CD4-positive, alpha-beta memory T cell (primary cell): ENCODE data around the gene ADO. TPM values are rescaled to one million over a fixed set of nuclear protein-coding genes. Genes with fewer than 3 reads are reported as not detected.

ENCODE experiments used
- CTCF ChIA-PET: fragments of 350-600 bp; sonication (Branson Sonifier 250); formaldehyde crosslinking; loops from one replicate; lab custom pipeline; 2021; ENCODE audit warnings: inconsistent platforms; ENCODE audit not compliant: partially characterized antibody; lab: Charles Lee
- POLR2A ChIA-PET: fragments of 350-600 bp; sonication (Branson Sonifier 250); formaldehyde crosslinking; loops from one replicate; lab custom pipeline; 2021; ENCODE audit not compliant: partially characterized antibody; lab: Charles Lee
- DNase-seq, 5 donors: peaks; one replicate each; pipeline versions ENCODE4 v3.0.0 to v3.0.0-alpha.2; 2020 to 2022; ENCODE audit warnings: mixed read lengths in 1 of 5
- H3K27ac ChIP-seq: one replicate; pipeline ENCODE4 v1.7.0; 2013; ENCODE audit warnings: low read depth, low read length
- H3K27me3 ChIP-seq: 2 replicates; pipeline ENCODE4 v1.7.0; 2013; ENCODE audit warnings: mild to moderate bottlenecking, low read length, moderate library complexity; ENCODE audit not compliant: insufficient read depth
- H3K36me3 ChIP-seq: 2 replicates; pipeline ENCODE4 v1.7.0; 2013; ENCODE audit warnings: mild to moderate bottlenecking, low read length, moderate library complexity; ENCODE audit not compliant: insufficient read depth
- H3K4me1 ChIP-seq: 2 replicates; pipeline ENCODE4 v1.7.0; 2013; ENCODE audit warnings: mild to moderate bottlenecking, low read length, moderate library complexity; ENCODE audit not compliant: insufficient read depth
- H3K4me3 ChIP-seq, 2 donors: one replicate each; pipeline ENCODE4 v1.7.0; 2013; ENCODE audit warnings: low read length in 2 of 2, mild to moderate bottlenecking in 1 of 2
- H3K9me3 ChIP-seq, 2 donors: one replicate each; pipeline ENCODE4 v1.7.0; 2013; ENCODE audit warnings: low read length in 2 of 2, control low read depth in 1 of 2; ENCODE audit not compliant: control insufficient read depth in 1 of 2
- H3K27ac Mint-ChIP-seq, 7 donors: one replicate each; pipeline ENCODE4 v1.8.0; 2020 to 2021; ENCODE audit warnings: mixed read lengths in 7 of 7, mild to moderate bottlenecking in 6 of 7, inconsistent platforms in 3 of 7, moderate library complexity in 3 of 7
- H3K27me3 Mint-ChIP-seq, 2 donors: one replicate each; pipeline ENCODE4 v1.8.0; 2020 to 2021; ENCODE audit warnings: mixed read lengths in 2 of 2
- H3K36me3 Mint-ChIP-seq, 2 donors: one replicate each; pipeline ENCODE4 v1.8.0; 2020 to 2021; ENCODE audit warnings: mixed read lengths in 2 of 2, inconsistent platforms in 1 of 2, mild to moderate bottlenecking in 1 of 2
- H3K4me1 Mint-ChIP-seq, 4 donors: one replicate each; pipeline ENCODE4 v1.8.0; 2020 to 2021; ENCODE audit warnings: mixed read lengths in 4 of 4, mild to moderate bottlenecking in 1 of 4
- H3K4me3 Mint-ChIP-seq, 8 donors: one replicate each; pipeline ENCODE4 v1.8.0; 2020 to 2021; ENCODE audit warnings: mixed read lengths in 8 of 8, mild to moderate bottlenecking in 7 of 8, moderate library complexity in 6 of 8, inconsistent platforms in 3 of 8
- H3K9me3 Mint-ChIP-seq, 8 donors: one replicate each; pipeline ENCODE4 v1.8.0; 2020 to 2021; ENCODE audit warnings: mixed read lengths in 8 of 8, mild to moderate bottlenecking in 5 of 8, inconsistent platforms in 3 of 8, moderate library complexity in 1 of 8
- intact Hi-C: fragments of 100-400 bp; cut with micrococcal nuclease; formaldehyde crosslinking; loops from one replicate; pipeline ENCODE4 v1.15.1; 2023
- polyA plus RNA-seq, 2 donors: library from polyadenylated mRNA; unstranded; fragments of 300-500 nt; fragmentation: Illumina TruSeq; gene quantifications; one replicate each; pipeline ENCODE4 v1.2.3, GENCODE V29; 2021
- total RNA-seq, 2 experiments: library from RNA; stranded (reverse); gene quantifications; one replicate each; pipeline ENCODE4 v1.2.3, GENCODE V29; 2021

ADO gene
- total and polyA plus RNA-seq, 4 experiments from 2014 or later: 1.00 to 19.1 (median 11.7) TPM

DNA sequence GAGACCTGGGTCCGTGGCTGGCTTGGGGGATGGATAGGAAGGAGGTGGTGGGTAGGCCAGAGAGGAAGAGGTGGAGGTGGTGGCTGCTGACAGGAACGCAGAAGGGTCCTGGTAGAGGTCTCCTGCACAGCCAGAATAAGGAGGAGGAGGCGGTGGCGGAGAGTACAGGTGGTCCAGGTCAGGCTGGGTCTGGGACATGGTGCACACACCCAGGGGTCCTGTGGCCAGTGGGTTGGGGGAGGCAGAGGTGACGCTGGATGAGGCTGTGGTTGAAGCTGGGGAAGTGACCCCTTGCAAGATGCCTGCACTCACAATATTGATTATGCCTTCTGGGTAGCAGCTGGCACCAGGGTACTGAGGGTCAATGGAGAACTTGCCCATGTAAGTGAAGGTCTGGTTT, 9.5 kb downstream of the ADO start:
- Mint-ChIP-seq H3K4me3 (peak overlapping the region; percentile 79 to 99 (median 96)), H3K9me3 (no peaks in the 10 kb centered on the region), H3K36me3 (peaks cover 0 to 11% of the 10 kb centered on the region in 2 donors), H3K27me3 (peaks cover 11 to 14% of the 10 kb centered on the region in 2 donors), H3K27ac (peak overlapping the region in 3 of 7 donors; percentile 29 to 64 (median 58)), H3K4me1 (peaks cover 30 to 69% (median 46%) of the 10 kb centered on the region in 4 donors)
- no peak overlapping the region for H3K4me3 ChIP-seq
- H3K27me3 ChIP-seq: peaks cover 9% of the 10 kb centered on the region
- CTCF ChIA-PET: interaction anchor here (0.8 to 8.3 kb wide), 4 partner anchors 10 to 204 kb away, joined by 3 to 166 read pairs (median 24); partner anchors contain the start of gene ADO
- no peak for DNase-seq
- H3K27ac ChIP-seq: no peak overlapping the region
- H3K36me3 ChIP-seq: no peaks in the 10 kb centered on the region
- intact Hi-C loops: loop anchor here (10.0 kb wide), 1 partner anchor 289 kb away; no protein-coding TSS in a partner anchor
- H3K4me1 ChIP-seq: peaks cover 45% of the 10 kb centered on the region
- H3K9me3 ChIP-seq: no peaks in the 10 kb centered on the region
- POLR2A ChIA-PET: interaction anchor here (5.4 to 6.0 kb wide), 2 partner anchors 9 to 177 kb away, joined by 84 to 109 read pairs; partner anchors contain the start of gene ADO

DNA sequence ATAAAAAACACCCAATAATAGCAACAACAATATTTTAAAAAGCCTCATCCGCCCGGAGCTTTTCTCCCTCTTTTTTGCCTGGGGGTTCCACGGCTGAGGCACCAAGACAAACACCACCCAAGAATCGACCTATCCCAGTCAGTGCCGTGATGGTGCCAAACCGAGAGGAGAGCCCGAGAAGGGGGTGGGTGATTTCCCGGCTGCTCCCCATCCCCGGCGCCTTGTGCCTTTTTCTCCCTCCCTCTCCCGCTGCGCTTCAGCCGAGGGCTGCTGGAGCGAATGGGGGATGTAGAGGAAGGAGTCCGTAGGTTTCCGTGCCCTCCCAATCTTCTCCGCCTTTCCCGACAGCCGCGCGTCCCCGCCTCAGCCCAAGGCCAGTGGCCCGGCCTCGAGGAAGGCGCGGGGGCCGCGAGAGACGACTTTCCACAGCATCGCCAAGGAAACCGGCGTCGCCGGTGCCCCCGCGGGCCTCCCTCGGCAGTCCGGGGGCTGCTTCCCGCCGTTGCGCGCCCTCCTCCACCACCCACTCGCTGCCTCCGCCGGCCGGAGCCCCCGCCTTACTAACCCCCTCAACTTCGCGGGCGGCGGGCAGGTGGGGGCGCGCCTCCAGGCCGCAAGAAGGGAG, 10.3 kb downstream of the ADO start:
- Mint-ChIP-seq H3K9me3 (no peaks in the 10 kb centered on the region), H3K4me3 (peak overlapping the region; percentile 79 to 99 (median 96)), H3K27ac (peak overlapping the region in 5 of 7 donors; percentile 41 to 91 (median 58)), H3K36me3 (peaks cover 0 to 11% of the 10 kb centered on the region in 2 donors), H3K27me3 (peaks cover 17 to 21% of the 10 kb centered on the region in 2 donors), H3K4me1 (peaks cover 30 to 69% (median 46%) of the 10 kb centered on the region in 4 donors)
- H3K9me3 ChIP-seq: no peaks in the 10 kb centered on the region
- H3K4me1 ChIP-seq: peaks cover 48% of the 10 kb centered on the region
- H3K27me3 ChIP-seq: peaks cover 18% of the 10 kb centered on the region
- CTCF ChIA-PET: interaction anchor here (0.8 to 8.3 kb wide), 6 partner anchors 11 to 205 kb away, joined by 3 to 166 read pairs (median 53); partner anchors contain the start of gene ADO
- H3K4me3 ChIP-seq: peak overlapping the region in 1 of 2 donors; percentile 62
- no peak for DNase-seq
- no peak overlapping the region for H3K27ac ChIP-seq
- H3K36me3 ChIP-seq: no peaks in the 10 kb centered on the region
- intact Hi-C loops: loop anchor here (5.0 to 10.0 kb wide), 2 partner anchors 290 to 452 kb away; no protein-coding TSS in a partner anchor
- POLR2A ChIA-PET: interaction anchor here (0.8 to 6.0 kb wide), 5 partner anchors 10 to 177 kb away, joined by 3 to 109 read pairs (median 41); partner anchors contain the start of gene ADO

DNA sequence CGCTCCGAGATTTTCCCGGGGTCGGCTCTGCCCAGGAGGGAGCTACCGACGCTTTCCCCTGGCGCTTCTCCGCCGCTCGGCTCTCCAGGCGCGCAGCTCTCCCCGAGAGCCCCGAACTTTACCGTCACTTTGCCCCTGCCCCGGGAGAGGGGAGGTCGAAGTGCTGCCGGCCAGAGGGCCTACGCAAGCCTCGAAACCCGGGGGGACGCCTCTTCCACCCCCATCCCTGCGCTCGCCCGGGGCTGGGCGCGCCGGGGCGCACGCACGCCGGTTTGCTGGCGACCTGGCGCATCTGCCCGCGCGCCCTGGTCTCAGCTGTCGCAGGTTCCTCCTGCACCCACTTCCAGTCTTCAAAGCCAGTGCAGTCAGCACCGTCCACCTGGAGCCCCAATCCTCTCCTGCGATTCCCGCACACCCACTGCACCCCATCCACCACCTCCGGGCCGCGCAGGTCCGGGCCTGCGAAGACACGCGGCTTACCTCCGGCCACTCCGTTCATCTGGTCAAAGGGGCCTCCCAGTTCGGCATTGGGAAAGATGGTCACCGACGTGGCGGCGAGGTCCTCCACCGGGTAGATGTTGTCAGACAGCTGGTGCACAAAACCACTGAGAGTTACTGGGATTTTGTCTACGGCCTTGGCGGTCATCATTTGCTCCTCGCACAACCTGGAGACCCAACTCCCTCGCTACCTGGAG, 11.0 kb downstream of the ADO start:
- CTCF ChIA-PET: interaction anchor here (1.1 to 8.3 kb wide), 11 partner anchors 8 to 379 kb away, joined by 3 to 166 read pairs (median 43); partner anchors contain the start of gene ADO
- H3K4me3 Mint-ChIP-seq: peak overlapping the region; percentile 90 to 100 (median 98)
- Histone ChIP-seq H3K27ac (peak overlapping the region; percentile 69), H3K4me1 (peaks cover 48% of the 10 kb centered on the region), H3K4me3 (peak overlapping the region; percentile 55 to 62), H3K9me3 (no peaks in the 10 kb centered on the region), H3K36me3 (no peaks in the 10 kb centered on the region), H3K27me3 (peaks cover 24% of the 10 kb centered on the region)
- intact Hi-C loops: loop anchor here (1.0 to 10.0 kb wide), 11 partner anchors 11 to 914 kb away; partner anchors contain the start of genes ADO, ARID5B and NRBF2
- POLR2A ChIA-PET: interaction anchor here (0.8 to 6.0 kb wide), 11 partner anchors 11 to 765 kb away, joined by 3 to 109 read pairs (median 17); partner anchors contain the start of genes ADO and NRBF2
- H3K36me3 Mint-ChIP-seq: peaks cover 0 to 11% of the 10 kb centered on the region in 2 donors
- peak; percentile 25 to 52 (median 30) for DNase-seq
- H3K4me1 Mint-ChIP-seq: peaks cover 28 to 66% (median 45%) of the 10 kb centered on the region in 4 donors
- H3K9me3 Mint-ChIP-seq: no peaks in the 10 kb centered on the region
- H3K27me3 Mint-ChIP-seq: peaks cover 22 to 28% of the 10 kb centered on the region in 2 donors
- peak overlapping the region; percentile 91 to 99 (median 97) for H3K27ac Mint-ChIP-seq

DNA sequence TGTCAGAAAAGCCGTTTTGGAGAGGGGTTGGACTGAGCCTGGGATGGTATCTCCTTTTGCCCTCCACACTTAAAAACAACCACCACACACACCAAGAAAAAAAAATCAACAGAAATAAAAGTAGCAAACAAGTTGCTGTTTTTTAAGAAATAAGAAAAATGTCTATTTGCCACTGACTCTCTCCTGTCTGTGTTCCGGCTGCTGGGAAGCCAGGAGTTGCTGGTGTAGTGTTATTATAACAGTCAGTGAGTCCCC, 11.5 kb downstream of the ADO start:
- POLR2A ChIA-PET: interaction anchor here (1.0 to 6.0 kb wide), 15 partner anchors 11 to 1065 kb away, joined by 3 to 109 read pairs (median 11); partner anchors contain the start of genes ADO and NRBF2
- CTCF ChIA-PET: interaction anchor here (0.9 to 8.3 kb wide), 15 partner anchors 8 to 379 kb away, joined by 3 to 166 read pairs (median 11); partner anchors contain the start of gene ADO
- Mint-ChIP-seq H3K27me3 (peaks cover 26 to 33% of the 10 kb centered on the region in 2 donors), H3K4me3 (peak overlapping the region; percentile 90 to 100 (median 98)), H3K36me3 (peaks cover 0 to 11% of the 10 kb centered on the region in 2 donors), H3K4me1 (peaks cover 28 to 61% (median 42%) of the 10 kb centered on the region in 4 donors), H3K27ac (peak overlapping the region; percentile 91 to 99 (median 97)), H3K9me3 (no peaks in the 10 kb centered on the region)
- peak overlapping the region; percentile 55 to 62 for H3K4me3 ChIP-seq
- intact Hi-C loops: loop anchor here (1.0 to 10.0 kb wide), 11 partner anchors 12 to 915 kb away; partner anchors contain the start of genes ADO, ARID5B and NRBF2
- peak overlapping the region; percentile 69 for H3K27ac ChIP-seq
- H3K9me3 ChIP-seq: no peaks in the 10 kb centered on the region
- H3K4me1 ChIP-seq: peaks cover 45% of the 10 kb centered on the region
- no peak for DNase-seq
- H3K27me3 ChIP-seq: peaks cover 25% of the 10 kb centered on the region
- H3K36me3 ChIP-seq: no peaks in the 10 kb centered on the region

DNA sequence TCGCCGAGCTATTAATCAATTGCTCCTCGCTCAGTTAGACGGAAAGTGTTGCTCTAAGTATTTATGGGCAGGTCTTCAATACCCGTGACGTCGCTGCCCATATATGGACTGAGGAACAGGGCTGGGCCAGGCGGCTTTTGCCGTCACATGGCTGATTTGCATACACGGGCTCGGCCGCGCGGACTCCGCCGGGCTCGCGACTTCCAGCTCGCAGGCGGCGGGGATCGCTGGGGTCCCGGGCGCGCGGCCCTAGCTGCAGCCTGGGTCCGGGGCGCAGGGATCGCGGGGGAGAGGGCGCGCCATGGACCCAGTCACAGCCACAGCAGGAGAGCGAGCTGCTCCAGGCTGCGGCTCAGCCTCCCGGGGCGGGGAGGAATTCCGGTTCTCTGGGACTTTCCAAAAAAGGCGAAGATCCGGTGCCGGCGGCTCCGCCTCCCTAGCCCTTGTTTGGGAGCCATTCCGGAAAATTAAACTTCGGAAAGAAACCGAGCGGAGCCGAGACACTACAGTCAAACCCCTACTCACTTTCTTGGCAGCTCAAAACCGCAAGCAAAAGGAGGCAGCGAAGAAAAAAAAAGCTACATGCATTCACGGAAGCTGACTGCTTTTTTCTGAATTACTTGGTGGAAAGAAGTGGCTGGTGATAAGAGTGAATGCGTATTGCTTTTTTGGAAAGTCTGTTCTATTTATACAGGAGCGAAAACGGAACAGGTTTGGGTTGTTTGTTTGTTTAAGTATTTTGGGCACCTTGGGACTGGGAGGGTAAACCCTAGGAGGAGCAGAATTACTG, 12.0 kb downstream of the ADO start, which contains the start of gene EGR2:
TSS of gene EGR2 (minus strand) at position 36 of the 790 bp plus-strand sequence. CDS start 337 bp downstream, outside the sequence.
- intact Hi-C loops: loop anchor here (1.0 to 10.0 kb wide), 13 partner anchors 12 to 915 kb away; partner anchors contain the start of genes ADO, ARID5B and NRBF2
- H3K4me3 Mint-ChIP-seq: peak within 1 kb of the TSS; percentile 90 to 100 (median 98)
- Histone ChIP-seq H3K27me3 (peaks cover 25% of the 10 kb centered on the region), H3K4me3 (peak within 1 kb of the TSS; percentile 62 to 66), H3K4me1 (peaks cover 40% of the 10 kb centered on the region), H3K9me3 (no peaks in the 10 kb centered on the region), H3K36me3 (no peaks in the 10 kb centered on the region), H3K27ac (peak within 1 kb of the TSS; percentile 69)
- H3K4me1 Mint-ChIP-seq: peaks cover 25 to 56% (median 38%) of the 10 kb centered on the region in 4 donors
- no peaks in the 10 kb centered on the region for H3K9me3 Mint-ChIP-seq
- peak; percentile 97 to 99 (median 98) for DNase-seq
- ChIA-PET POLR2A (interaction anchor here (0.7 to 6.0 kb wide), 19 partner anchors 12 to 1066 kb away, joined by 3 to 109 read pairs (median 6); partner anchors contain the start of genes ADO and NRBF2), CTCF (interaction anchor here (0.7 to 8.3 kb wide), 31 partner anchors 9 to 380 kb away, joined by 3 to 166 read pairs (median 5); partner anchors contain the start of genes ADO and NRBF2)
- H3K27me3 Mint-ChIP-seq: peaks cover 27 to 34% of the 10 kb centered on the region in 2 donors
- peak within 1 kb of the TSS; percentile 91 to 99 (median 97) for H3K27ac Mint-ChIP-seq
- peaks cover 0 to 11% of the 10 kb centered on the region in 2 donors for H3K36me3 Mint-ChIP-seq
